ENCODE data around the gene PDE4B. TPM values are rescaled to one million over a fixed set of nuclear protein-coding genes. Genes with fewer than 3 reads are reported as not detected.
"Not testable (repeated sequence)": the region's sequence is repeated elsewhere in the genome, so short reads cannot be mapped to it uniquely, and the experiment has no call there.

Gene PDE4B
- total RNA-seq, 1 experiment from 2014 or later: not detected

DNA sequence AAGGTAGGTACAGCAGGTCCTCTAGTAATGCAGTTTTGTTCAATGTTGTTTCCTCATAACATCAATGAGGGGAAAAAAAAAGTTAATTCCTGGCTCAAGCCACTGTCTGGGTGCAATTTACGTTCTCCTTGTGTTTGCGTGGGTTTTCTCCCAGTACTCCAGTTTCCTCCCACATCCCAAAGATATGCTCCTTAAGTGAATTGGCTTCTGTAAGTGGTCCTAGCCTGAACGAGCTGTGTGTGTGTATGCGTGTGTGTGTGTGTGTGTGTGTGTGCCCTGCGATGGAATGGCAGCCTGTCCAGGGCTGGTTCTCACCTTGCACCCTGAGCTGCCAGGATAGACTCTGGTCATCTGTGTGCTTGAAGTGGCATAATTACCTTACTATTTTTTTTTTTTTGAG, 332.0 kb downstream of the PDE4B start:
- no peak for DNase-seq
- no peaks in the 10 kb centered on the region for H3K9me3 ChIP-seq
- POLR2A ChIA-PET: no interaction called here
- H3K27me3 ChIP-seq (replicated peaks; ENCODE audit: control insufficient read depth, insufficient read depth, low read length): no peaks in the 10 kb centered on the region
- no peak overlapping the region for H3K27ac Mint-ChIP-seq (ENCODE audit: unreplicated experiment)
- H3K4me3 Mint-ChIP-seq (ENCODE audit: unreplicated experiment): no peak overlapping the region
- H3K36me3 ChIP-seq (ENCODE audit: control insufficient read depth, insufficient read depth, low read length): no peaks in the 10 kb centered on the region
- no peaks in the 10 kb centered on the region for H3K4me1 ChIP-seq
- intact Hi-C loops (cut with micrococcal nuclease; ENCODE audit: unreplicated experiment): no loop called here
- H3K27me3 Mint-ChIP-seq (ENCODE audit: insufficient read depth, unreplicated experiment): peaks cover 2% of the 10 kb centered on the region
- H3K9me3 Mint-ChIP-seq (ENCODE audit: unreplicated experiment): no peaks in the 10 kb centered on the region
- H3K4me3 ChIP-seq (ENCODE audit: low read depth, low read length): no peak overlapping the region
- no peak for TF ChIP-seq CTCF (IDR thresholded peaks at IDR 0.05; ENCODE audit: insufficient read depth in 1 of 2, low read depth in 1 of 2, low read length in 1 of 2, severe bottlenecking in 1 of 2, unreplicated experiment in 1 of 2)
- no peaks in the 10 kb centered on the region for H3K4me1 Mint-ChIP-seq (ENCODE audit: low read depth, unreplicated experiment)
- H3K36me3 Mint-ChIP-seq (ENCODE audit: insufficient read depth, unreplicated experiment): no peaks in the 10 kb centered on the region
- CTCF ChIA-PET: no interaction called here
- BruUV-seq (replicated peaks): no TSS peak

- H3K27ac Mint-ChIP-seq (ENCODE audit: unreplicated experiment); POLR2A ChIA-PET; DNase-seq; intact Hi-C loops (cut with micrococcal nuclease; ENCODE audit: unreplicated experiment); H3K4me3 ChIP-seq (ENCODE audit: low read depth, low read length); BruUV-seq (replicated peaks); CTCF ChIA-PET; H3K36me3 ChIP-seq (ENCODE audit: control insufficient read depth, insufficient read depth, low read length); H3K27me3 Mint-ChIP-seq (ENCODE audit: insufficient read depth, unreplicated experiment); H3K4me1 ChIP-seq; H3K36me3 Mint-ChIP-seq (ENCODE audit: insufficient read depth, unreplicated experiment); H3K4me3 Mint-ChIP-seq (ENCODE audit: unreplicated experiment); H3K9me3 Mint-ChIP-seq (ENCODE audit: unreplicated experiment); H3K27me3 ChIP-seq (replicated peaks; ENCODE audit: control insufficient read depth, insufficient read depth, low read length); H3K9me3 ChIP-seq; H3K4me1 Mint-ChIP-seq (ENCODE audit: low read depth, unreplicated experiment): not testable (repeated sequence)
Measured at GRCh38 chr1:66128641-66129040, 335.9 kb downstream of the PDE4B start.

GRCh38 chr1:66132324-66132723, 339.6 kb downstream of the PDE4B start:
- POLR2A ChIA-PET: no interaction called here
- no peak for TF ChIP-seq CTCF (IDR thresholded peaks at IDR 0.05; ENCODE audit: insufficient read depth in 1 of 2, low read depth in 1 of 2, low read length in 1 of 2, severe bottlenecking in 1 of 2, unreplicated experiment in 1 of 2)
- no peaks in the 10 kb centered on the region for H3K4me1 Mint-ChIP-seq (ENCODE audit: low read depth, unreplicated experiment)

GRCh38 chr1:66134004-66134403, 341.3 kb downstream of the PDE4B start:
- BruUV-seq (replicated peaks): no TSS peak
- Histone ChIP-seq H3K36me3 (ENCODE audit: control insufficient read depth, insufficient read depth, low read length) (no peaks in the 10 kb centered on the region), H3K4me3 (ENCODE audit: low read depth, low read length) (no peak overlapping the region), H3K4me1 (no peaks in the 10 kb centered on the region), H3K27me3 (replicated peaks; ENCODE audit: control insufficient read depth, insufficient read depth, low read length) (no peaks in the 10 kb centered on the region), H3K9me3 (no peaks in the 10 kb centered on the region)
- intact Hi-C loops (cut with micrococcal nuclease; ENCODE audit: unreplicated experiment): no loop called here
- peaks cover 8% of the 10 kb centered on the region for H3K27me3 Mint-ChIP-seq (ENCODE audit: insufficient read depth, unreplicated experiment)
- no peak overlapping the region for H3K4me3 Mint-ChIP-seq (ENCODE audit: unreplicated experiment)
- no peak for TF ChIP-seq CTCF (IDR thresholded peaks at IDR 0.05; ENCODE audit: insufficient read depth in 1 of 2, low read depth in 1 of 2, low read length in 1 of 2, severe bottlenecking in 1 of 2, unreplicated experiment in 1 of 2)
- H3K4me1 Mint-ChIP-seq (ENCODE audit: low read depth, unreplicated experiment): no peaks in the 10 kb centered on the region
- no peaks in the 10 kb centered on the region for H3K36me3 Mint-ChIP-seq (ENCODE audit: insufficient read depth, unreplicated experiment)
- H3K27ac Mint-ChIP-seq (ENCODE audit: unreplicated experiment): no peak overlapping the region
- ChIA-PET POLR2A (no interaction called here), CTCF (no interaction called here)
- H3K9me3 Mint-ChIP-seq (ENCODE audit: unreplicated experiment): no peaks in the 10 kb centered on the region
- DNase-seq: no peak

More at GRCh38 chr1:66132324-66132723, 339.6 kb downstream of the PDE4B start:
- Mint-ChIP-seq H3K27ac (ENCODE audit: unreplicated experiment) (no peak overlapping the region), H3K9me3 (ENCODE audit: unreplicated experiment) (no peaks in the 10 kb centered on the region), H3K4me3 (ENCODE audit: unreplicated experiment) (no peak overlapping the region), H3K27me3 (ENCODE audit: insufficient read depth, unreplicated experiment) (peaks cover 8% of the 10 kb centered on the region), H3K36me3 (ENCODE audit: insufficient read depth, unreplicated experiment) (no peaks in the 10 kb centered on the region)
- DNase-seq: no peak
- intact Hi-C loops (cut with micrococcal nuclease; ENCODE audit: unreplicated experiment): no loop called here
- no peak overlapping the region for H3K4me3 ChIP-seq (ENCODE audit: low read depth, low read length)
- no TSS peak for BruUV-seq (replicated peaks)
- no peaks in the 10 kb centered on the region for H3K9me3 ChIP-seq
- no peaks in the 10 kb centered on the region for H3K27me3 ChIP-seq (replicated peaks; ENCODE audit: control insufficient read depth, insufficient read depth, low read length)
- CTCF ChIA-PET: no interaction called here
- H3K4me1 ChIP-seq: no peaks in the 10 kb centered on the region
- H3K36me3 ChIP-seq (ENCODE audit: control insufficient read depth, insufficient read depth, low read length): no peaks in the 10 kb centered on the region
